Measurements from ENCODE around the gene TRIM26.

TRIM26 gene

GRCh38 chr6:30207619-30208295 lies 5.4 kb downstream of the TRIM26 start:
- no peak for DNase-seq

GRCh38 chr6:30206799-30207618 lies 6.2 kb downstream of the TRIM26 start:
- no peak for DNase-seq

GRCh38 chr6:30206152-30206551 lies 7.1 kb downstream of the TRIM26 start:
- DNase-seq: no peak

DNA sequence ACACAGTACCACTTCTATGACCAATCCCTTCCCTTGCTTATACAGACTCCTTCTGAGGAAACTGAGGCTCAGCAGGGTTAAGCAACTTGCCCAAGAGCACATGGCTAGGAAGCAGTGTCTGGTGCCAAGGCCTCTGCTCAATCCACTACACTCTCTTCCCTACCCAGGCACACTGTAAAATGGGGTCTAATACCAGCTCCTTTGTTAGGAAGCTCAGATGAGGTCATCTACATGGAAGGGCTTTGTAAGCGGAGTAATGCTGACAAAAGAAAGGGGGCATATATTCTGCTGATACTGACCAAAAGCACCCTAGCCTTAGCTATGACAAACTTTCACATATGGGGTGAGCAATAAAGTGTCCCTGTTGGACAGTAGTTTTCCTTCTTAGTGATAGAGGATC lies 9.1 kb downstream of the TRIM26 start:
- no peak for DNase-seq

GRCh38 chr6:30202366-30202765 lies 10.8 kb downstream of the TRIM26 start:
- DNase-seq: no peak

GRCh38 chr6:30200551-30201281 lies 12.5 kb downstream of the TRIM26 start:
- DNase-seq: no peak

DNA sequence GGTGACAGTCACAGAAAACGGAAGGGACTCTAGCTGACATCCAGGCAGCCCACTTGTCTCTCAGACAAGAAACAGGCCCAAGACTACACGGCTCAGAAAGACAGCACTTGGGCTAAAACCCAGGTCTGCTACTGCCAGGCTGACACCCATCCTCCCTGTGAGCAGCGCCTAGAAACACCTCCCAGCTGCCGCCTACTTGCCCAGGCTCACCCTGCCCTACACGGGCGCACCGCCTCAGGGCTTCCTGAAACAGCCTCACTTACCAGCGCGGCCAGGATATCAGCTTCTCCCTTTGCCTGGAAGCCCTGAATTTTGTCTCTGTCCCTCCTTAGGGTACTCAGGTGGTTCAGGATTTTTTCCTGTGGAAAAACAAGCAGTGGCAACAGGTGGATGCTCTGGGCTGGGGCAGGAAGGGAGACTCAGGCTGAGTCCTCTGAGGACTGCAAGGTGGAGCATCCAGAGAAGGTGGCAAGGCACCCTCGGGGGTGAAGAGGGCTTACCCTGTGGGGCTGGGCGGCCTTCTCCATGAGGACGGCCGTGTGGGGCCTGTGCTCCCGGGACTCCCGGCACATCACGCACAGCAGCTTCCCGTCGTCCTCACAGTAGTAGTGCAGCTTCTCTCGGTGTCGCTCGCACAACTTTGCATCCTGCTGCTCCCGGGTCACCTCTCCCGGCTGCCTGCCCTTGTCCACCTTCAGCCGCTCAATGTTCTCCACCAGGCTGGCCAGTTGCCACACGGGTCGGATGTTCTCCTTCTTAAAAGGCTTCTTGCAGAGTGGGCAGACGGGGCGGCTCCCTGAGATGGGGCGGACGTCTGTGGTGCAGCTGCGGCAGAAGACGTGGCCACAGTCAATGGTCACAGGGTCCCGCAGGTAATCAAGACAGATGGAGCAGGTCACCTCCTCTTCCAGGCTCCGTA lies 14.8 kb downstream of the TRIM26 start:
- no peak for DNase-seq

DNA sequence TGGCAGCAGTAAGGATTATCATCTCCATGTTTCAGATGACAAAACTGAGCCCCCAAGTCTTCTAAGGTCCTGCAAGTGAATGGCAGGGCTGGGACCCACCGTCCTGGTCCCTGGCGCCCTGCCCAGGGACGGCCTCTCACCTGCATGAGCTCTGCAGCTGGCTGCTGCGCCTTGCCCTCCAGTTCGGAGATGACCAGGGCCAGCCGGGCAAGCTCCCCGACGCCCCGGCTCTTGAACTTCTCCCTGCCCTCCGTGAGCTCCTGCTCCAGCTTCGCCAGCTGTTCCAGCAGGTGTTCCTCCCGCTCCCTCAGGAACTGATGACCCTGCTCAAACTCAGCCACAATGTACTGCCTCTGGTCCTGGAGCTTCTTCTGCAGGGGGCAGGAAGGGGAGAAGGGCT lies 16.8 kb downstream of the TRIM26 start:
- no peak for DNase-seq

DNA sequence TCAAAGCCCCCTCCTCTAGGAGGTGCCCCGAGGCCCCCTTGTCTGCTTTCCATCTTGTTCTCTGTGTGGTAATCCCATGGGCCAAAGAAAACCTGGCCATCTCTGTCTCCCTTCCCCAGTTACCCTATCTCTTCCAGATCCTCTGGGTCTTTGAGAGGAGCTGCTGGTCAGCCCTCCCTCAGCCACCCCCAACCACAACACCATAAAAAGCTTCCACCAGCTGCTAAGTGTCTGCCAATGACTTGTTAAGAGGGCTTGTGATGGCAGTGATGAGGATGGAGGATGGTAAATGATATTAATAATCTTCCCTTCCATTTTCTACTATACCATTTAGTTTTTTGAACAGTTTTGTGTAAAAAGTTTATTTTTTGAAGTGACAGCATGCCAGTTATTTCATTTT lies 17.3 kb downstream of the TRIM26 start:
- no peak for DNase-seq

- DNase-seq: no peak
These were observed 18.2 kb downstream of the TRIM26 start for GRCh38 chr6:30194797-30195690.

DNA sequence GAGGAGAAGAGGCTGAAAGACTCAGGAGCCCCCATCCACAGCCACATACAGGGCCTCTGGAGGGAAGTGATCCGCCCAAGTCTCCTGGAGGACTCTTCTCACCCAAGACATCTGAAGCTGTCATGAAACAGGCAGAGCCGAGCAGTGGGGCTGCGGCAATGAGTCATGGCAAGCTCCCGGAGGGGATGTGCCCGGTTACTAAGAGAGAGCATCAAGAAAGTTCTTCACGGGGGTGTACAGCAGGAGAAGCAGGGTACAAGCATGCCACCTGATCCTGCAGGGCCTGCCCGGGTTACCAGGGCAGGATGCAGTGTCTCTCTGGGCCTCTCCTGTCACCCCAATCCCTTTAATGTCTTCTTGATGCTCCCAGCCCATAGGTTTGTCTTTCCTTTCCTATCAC lies 21.1 kb downstream of the TRIM26 start:
- no peak for DNase-seq

GRCh38 chr6:30188541-30188940 lies 24.7 kb downstream of the TRIM26 start:
- DNase-seq: no peak

DNA sequence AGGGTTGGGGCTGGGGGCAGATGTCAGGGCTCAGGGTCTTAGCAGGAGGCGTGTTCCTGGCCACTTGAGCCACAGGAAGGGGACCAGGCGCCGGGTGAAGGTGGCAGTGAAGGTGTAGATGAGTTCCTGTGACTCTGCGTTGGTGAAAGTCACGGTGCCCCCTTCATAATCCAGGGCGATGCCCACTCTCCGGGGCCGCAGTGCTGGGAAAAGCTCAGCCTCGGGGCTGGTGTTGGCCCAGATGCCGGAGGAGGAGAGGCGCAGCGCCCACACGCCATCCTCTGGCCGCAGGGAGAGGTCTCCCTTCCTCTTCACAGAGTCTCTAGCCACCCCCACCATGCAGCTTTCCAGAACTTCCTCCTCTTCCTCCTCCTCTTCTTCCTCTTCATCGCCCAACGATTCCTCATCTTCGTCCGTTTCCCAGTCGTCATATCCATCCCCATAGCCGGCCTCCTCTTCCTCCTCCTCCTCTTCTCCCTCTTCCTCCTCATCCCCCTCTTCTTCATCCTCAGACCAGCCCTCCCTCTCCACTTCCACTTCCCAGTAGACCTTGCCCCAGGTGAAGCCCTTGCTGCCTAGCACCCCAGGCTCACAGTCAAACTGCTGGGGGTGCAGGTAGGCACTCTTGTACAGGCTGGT lies 27.2 kb downstream of the TRIM26 start:
- no peak for DNase-seq

DNA sequence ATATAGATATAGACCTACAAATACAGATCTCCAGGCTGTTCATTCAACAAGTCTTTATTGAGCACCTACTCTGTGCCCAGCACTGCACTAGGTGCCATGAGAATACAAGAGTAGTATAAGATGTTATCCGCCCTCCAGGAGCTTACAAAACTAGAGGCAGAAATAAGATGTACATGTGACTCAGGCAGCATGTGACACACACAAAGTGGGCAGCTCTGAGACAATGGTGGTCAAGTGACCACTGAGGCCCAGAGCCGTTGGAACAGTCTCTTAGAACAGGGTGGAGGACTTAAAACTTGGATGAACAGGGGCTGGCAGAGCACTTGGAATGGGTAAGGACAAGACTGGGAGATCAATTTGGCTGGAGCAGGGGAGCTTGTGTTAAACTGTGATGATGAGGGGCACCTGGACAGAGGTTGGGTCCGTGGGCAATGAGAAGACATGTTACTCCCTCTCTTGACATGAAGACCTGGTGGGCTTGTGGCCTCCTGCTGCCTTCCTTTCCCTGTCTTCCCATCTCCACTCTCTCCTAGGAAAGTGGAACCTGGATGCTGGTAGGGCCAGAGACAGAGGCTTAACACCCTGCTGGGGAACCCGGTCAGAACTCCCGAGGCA lies 28.7 kb downstream of the TRIM26 start:
- no peak for DNase-seq

DNA sequence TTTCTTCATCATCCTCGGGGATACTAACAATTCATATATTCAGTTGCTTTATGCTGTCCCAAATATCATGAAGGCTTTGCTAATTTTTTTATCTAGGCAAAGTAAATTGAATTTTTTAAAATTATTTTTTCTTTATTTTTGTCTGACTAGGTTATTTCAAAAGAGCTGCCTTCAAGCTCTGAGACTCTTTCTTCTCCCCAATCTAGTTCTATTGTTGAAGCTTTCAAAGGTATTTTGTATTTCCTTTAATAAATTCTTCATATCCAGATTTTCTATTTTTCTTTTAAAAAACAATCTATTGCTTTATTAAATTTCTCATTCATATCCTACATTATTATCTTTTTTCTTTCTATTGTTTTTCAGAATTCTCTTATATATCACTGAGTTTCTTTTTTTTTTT lies 33.1 kb downstream of the TRIM26 start:
- no peak for DNase-seq

- DNase-seq: no peak
These were observed 34.4 kb downstream of the TRIM26 start for GRCh38 chr6:30178837-30179236.

DNA sequence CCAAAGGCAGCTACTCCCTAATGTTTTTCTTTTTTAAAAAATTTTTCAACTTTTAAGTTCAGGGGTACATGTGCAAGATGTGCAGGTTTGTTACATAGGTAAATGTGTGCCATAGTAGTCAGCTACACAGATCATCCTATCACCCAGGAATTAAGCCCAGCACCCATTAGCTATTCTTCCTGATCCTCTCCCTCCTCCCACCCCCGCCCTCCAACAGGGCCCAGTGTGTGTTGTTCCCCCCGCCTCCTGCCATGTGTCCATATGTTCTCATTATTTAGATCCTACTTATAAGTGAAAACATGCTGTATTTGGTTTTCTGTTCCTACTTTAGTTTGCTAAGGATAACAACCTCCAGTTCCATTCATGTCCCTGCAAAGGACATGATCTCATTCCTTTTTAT lies 37.4 kb downstream of the TRIM26 start:
- DNase-seq: no peak

DNA sequence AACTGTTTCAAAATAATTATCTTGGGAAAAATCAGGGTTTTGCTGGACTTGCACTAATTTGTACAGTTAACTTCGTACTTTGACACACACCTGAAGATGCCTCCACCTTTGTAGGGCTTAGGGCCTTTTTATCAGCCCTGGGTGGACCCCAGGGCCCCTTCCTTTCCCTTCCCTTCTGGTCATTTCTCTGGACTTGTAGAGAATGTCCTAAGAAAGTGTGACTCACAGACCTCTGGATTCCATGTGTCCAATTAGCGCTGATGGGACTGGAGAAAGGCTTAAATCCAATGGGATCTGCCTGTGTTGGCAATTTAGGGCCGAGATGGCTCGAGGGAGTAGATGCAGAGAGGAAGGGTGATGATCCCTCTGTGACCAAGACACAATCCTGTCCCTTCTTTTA lies 40.5 kb downstream of the TRIM26 start:
- no peak for DNase-seq

GRCh38 chr6:30171677-30172471 lies 41.3 kb downstream of the TRIM26 start:
- peak; percentile 60 for DNase-seq

Data from DMS53 (cell line).